ENCODE results near the gene KMT2E.
"Not testable (repeated sequence)": the region's sequence is repeated elsewhere in the genome, so short reads cannot be mapped to it uniquely, and the experiment has no call there.

Gene KMT2E

GRCh38 chr7:105022458-105022857 is 8.5 kb downstream of the KMT2E start:
- no peak for TF ChIP-seq CTCF (IDR thresholded peaks at IDR 0.05)
- H3K9me3 ChIP-seq = no peaks in the 10 kb centered on the region
- H3K4me3 ChIP-seq = no peak overlapping the region
- no peaks in the 10 kb centered on the region for H3K27me3 ChIP-seq
- peaks cover 0 to 93% (median 35%) of the 10 kb centered on the region in 4 donors for H3K4me1 ChIP-seq
- no peak for DNase-seq
- intact Hi-C loops (cut with DNase I; ENCODE audit: low total_unique reads) = no loop called here
- H3K27ac ChIP-seq = peak overlapping the region in 1 of 2 donors; percentile 100
- no peaks in the 10 kb centered on the region for H3K36me3 ChIP-seq

GRCh38 chr7:105024734-105025133 is 10.7 kb downstream of the KMT2E start:
- intact Hi-C loops (cut with DNase I; ENCODE audit: low total_unique reads) = no loop called here

GRCh38 chr7:105026750-105027149 is 12.7 kb downstream of the KMT2E start:
- Histone ChIP-seq H3K36me3 (no peaks in the 10 kb centered on the region), H3K27ac (no peak overlapping the region), H3K27me3 (no peaks in the 10 kb centered on the region), H3K4me3 (no peak overlapping the region), H3K4me1 (peaks cover 0 to 95% (median 40%) of the 10 kb centered on the region in 4 donors), H3K9me3 (no peaks in the 10 kb centered on the region)
- intact Hi-C loops (cut with DNase I; ENCODE audit: low total_unique reads) = no loop called here
- TF ChIP-seq CTCF (IDR thresholded peaks at IDR 0.05) = no peak
- no peak for DNase-seq

More at GRCh38 chr7:105024734-105025133, 10.7 kb downstream of the KMT2E start:
- H3K4me3 ChIP-seq = no peak overlapping the region
- no peaks in the 10 kb centered on the region for H3K27me3 ChIP-seq
- no peak for TF ChIP-seq CTCF (IDR thresholded peaks at IDR 0.05)
- peaks cover 0 to 97% (median 40%) of the 10 kb centered on the region in 4 donors for H3K4me1 ChIP-seq
- H3K9me3 ChIP-seq = no peaks in the 10 kb centered on the region
- no peaks in the 10 kb centered on the region for H3K36me3 ChIP-seq
- no peak overlapping the region for H3K27ac ChIP-seq
- DNase-seq = no peak

GRCh38 chr7:105027176-105027853 is 13.3 kb downstream of the KMT2E start:
- no peak for DNase-seq
- Histone ChIP-seq H3K9me3 (no peaks in the 10 kb centered on the region), H3K4me1 (peaks cover 0 to 89% (median 38%) of the 10 kb centered on the region in 4 donors), H3K36me3 (no peaks in the 10 kb centered on the region), H3K27me3 (no peaks in the 10 kb centered on the region), H3K27ac (no peak overlapping the region), H3K4me3 (no peak overlapping the region)
- TF ChIP-seq CTCF (IDR thresholded peaks at IDR 0.05) = no peak
- intact Hi-C loops (cut with DNase I; ENCODE audit: low total_unique reads) = no loop called here

DNA sequence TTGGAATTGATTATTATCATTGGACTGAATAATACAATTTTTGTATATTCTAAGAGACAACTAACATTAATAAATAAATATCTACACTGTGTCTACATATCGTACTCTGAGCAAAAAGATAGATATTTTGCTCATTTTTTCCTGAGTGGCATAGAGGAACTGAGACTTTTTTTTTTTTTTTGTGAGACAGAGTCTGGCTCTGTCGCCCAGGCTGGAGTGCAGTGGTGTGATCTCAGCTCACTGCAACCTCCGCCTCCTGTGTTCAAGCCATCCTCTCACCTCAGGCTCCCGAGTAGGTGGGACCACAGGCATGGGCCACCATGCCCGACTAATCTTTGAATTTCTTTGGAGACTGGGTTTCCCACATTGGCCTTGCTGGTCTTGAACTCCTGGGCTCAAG is 14.0 kb downstream of the KMT2E start:
- H3K27ac ChIP-seq = no peak overlapping the region
- DNase-seq = no peak

GRCh38 chr7:105028941-105029340 is 14.9 kb downstream of the KMT2E start:
- H3K27ac ChIP-seq; H3K4me3 ChIP-seq; H3K36me3 ChIP-seq; intact Hi-C loops (cut with DNase I; ENCODE audit: low total_unique reads); DNase-seq; H3K27me3 ChIP-seq; H3K9me3 ChIP-seq: not testable (repeated sequence)
- peaks cover 0 to 78% (median 44%) of the 10 kb centered on the region in 4 donors for H3K4me1 ChIP-seq

More for the DNA sequence above, 14.0 kb downstream of the KMT2E start:
- H3K27me3 ChIP-seq = no peaks in the 10 kb centered on the region
- peaks cover 0 to 82% (median 38%) of the 10 kb centered on the region in 4 donors for H3K4me1 ChIP-seq
- no peak overlapping the region for H3K4me3 ChIP-seq
- intact Hi-C loops (cut with DNase I; ENCODE audit: low total_unique reads) = no loop called here
- no peaks in the 10 kb centered on the region for H3K36me3 ChIP-seq
- TF ChIP-seq CTCF (IDR thresholded peaks at IDR 0.05) = no peak
- H3K9me3 ChIP-seq = no peaks in the 10 kb centered on the region
